ENCODE results near the gene SST.

DNA sequence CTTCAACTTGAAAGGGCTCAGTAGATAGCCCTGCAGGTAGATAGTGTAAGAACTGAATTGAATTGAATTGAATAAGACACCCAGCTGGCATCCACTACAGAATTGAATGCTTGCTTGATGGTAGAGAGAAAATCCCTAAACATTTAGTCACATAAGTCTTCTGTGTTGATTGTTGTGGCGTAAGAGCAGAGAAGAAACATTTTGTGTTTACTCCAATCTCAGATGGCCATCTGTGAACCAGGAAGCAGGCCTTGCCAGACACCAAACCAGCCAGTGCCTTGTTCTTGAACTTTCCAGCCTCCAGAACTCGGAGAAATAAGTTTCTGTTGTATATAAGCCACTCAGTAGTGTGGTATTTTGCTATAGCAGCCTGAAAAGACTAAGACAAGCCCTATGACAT lies 43.6 kb downstream of the SST start:
- TF ChIP-seq, protein P1, sequence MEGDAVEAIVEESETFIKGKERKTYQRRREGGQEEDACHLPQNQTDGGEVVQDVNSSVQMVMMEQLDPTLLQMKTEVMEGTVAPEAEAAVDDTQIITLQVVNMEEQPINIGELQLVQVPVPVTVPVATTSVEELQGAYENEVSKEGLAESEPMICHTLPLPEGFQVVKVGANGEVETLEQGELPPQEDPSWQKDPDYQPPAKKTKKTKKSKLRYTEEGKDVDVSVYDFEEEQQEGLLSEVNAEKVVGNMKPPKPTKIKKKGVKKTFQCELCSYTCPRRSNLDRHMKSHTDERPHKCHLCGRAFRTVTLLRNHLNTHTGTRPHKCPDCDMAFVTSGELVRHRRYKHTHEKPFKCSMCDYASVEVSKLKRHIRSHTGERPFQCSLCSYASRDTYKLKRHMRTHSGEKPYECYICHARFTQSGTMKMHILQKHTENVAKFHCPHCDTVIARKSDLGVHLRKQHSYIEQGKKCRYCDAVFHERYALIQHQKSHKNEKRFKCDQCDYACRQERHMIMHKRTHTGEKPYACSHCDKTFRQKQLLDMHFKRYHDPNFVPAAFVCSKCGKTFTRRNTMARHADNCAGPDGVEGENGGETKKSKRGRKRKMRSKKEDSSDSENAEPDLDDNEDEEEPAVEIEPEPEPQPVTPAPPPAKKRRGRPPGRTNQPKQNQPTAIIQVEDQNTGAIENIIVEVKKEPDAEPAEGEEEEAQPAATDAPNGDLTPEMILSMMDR (IDR thresholded peaks at IDR 0.05) = no peak
- TF ChIP-seq POLR2A (IDR thresholded peaks at IDR 0.05) = no peak
